ENCODE measurements around the gene NR3C2. TPM values are rescaled to one million over a fixed set of nuclear protein-coding genes. Genes with fewer than 3 reads are reported as not detected.

The NR3C2 gene
- total and polyA plus RNA-seq, 2 of the 4 experiments (the other 2 are of a cell fraction) = 1.1 to 2.3 TPM

DNA sequence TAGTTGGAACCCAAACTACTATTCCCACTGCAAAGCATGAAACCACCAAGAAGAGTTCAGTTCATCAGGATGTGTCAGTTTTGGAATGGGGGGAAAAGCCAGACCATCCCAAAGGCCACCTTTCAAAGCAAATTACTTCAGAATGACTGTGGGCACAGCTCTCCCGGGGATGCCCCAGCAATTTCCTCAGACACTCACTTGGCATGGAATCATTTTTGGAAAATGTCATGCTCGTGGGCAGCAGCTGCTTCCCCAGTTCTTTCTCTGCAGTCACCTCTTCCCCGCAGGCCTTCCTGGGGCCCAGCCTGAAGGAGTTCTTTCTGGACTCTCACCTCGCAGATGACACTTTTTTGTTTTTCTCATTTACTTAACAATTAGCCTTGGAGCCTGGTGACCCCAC lies 350.3 kb downstream of the NR3C2 start:
- H3K23ac ChIP-seq (ENCODE audit: low read depth, low read length) = no peak overlapping the region
- no peak overlapping the region for H2AK5ac ChIP-seq (ENCODE audit: low read depth, low read length)
- no peak overlapping the region for H3K14ac ChIP-seq (replicated peaks; ENCODE audit: low read depth, low read length)
- no peak overlapping the region for H3K27ac ChIP-seq (ENCODE audit: insufficient read depth, low read length)
- H4K8ac ChIP-seq (ENCODE audit: low read depth in 2 of 2, low read length in 2 of 2) = no peak overlapping the region
- H3K4ac ChIP-seq (ENCODE audit: low read depth, low read length) = no peak overlapping the region
- no peak overlapping the region for H3K4me2 ChIP-seq (ENCODE audit: low read depth, low read length)
- H4K91ac ChIP-seq (ENCODE audit: insufficient read depth, low read depth, low read length) = no peak overlapping the region
- no peaks in the 10 kb centered on the region for H3K9me3 ChIP-seq (ENCODE audit: control insufficient read depth, insufficient read depth, low read length)
- H3K4me3 ChIP-seq (ENCODE audit: insufficient read depth, low read depth, low read length) = no peak overlapping the region
- no TSS peak for BruUV-seq (replicated peaks)
- H2BK5ac ChIP-seq (ENCODE audit: low read depth, low read length, poor library complexity, severe bottlenecking) = no peak overlapping the region
- H2AFZ ChIP-seq (replicated peaks; ENCODE audit: low read length, poor library complexity) = no peak overlapping the region
- dilution Hi-C loops (cut with HindIII; ENCODE audit: low sequenced_read_pairs, unreplicated experiment) = no loop called here
- H3K18ac ChIP-seq (ENCODE audit: low read depth, low read length) = no peak overlapping the region
- H3K27me3 ChIP-seq (ENCODE audit: control insufficient read depth, insufficient read depth, low read length) = no peaks in the 10 kb centered on the region
- CTCF ChIA-PET = no interaction called here
- intact Hi-C loops (cut with micrococcal nuclease) = no loop called here
- no peak overlapping the region for H3K9ac ChIP-seq (ENCODE audit: low read depth, low read length)
- TF ChIP-seq RCOR1 (IDR thresholded peaks at IDR 0.05; ENCODE audit: insufficient replicate concordance, low read length) (no peak), FOS (IDR thresholded peaks at IDR 0.05; ENCODE audit: low read depth, low read length) (no peak), RAD21 (IDR thresholded peaks at IDR 0.05; ENCODE audit: low read length) (no peak), CHD1 (IDR thresholded peaks at IDR 0.05; ENCODE audit: low read depth, low read length) (no peak), MXI1 (IDR thresholded peaks at IDR 0.05; ENCODE audit: borderline replicate concordance, low read depth, low read length) (no peak), RFX5 (IDR thresholded peaks at IDR 0.05; ENCODE audit: low read depth, low read length) (no peak), NFE2L2 (IDR thresholded peaks at IDR 0.05; ENCODE audit: low read depth, low read length) (no peak), MAFK (IDR thresholded peaks at IDR 0.05; ENCODE audit: low read depth, low read length) (no peak), CEBPB (IDR thresholded peaks at IDR 0.05; ENCODE audit: low read depth, low read length) (no peak), MAZ (IDR thresholded peaks at IDR 0.05; ENCODE audit: borderline replicate concordance, low read depth, low read length) (no peak), BHLHE40 (IDR thresholded peaks at IDR 0.05; ENCODE audit: low read depth, low read length) (no peak), SMC3 (IDR thresholded peaks at IDR 0.05; ENCODE audit: low read depth, low read length) (no peak)
- TF ChIP-seq, protein P1, sequence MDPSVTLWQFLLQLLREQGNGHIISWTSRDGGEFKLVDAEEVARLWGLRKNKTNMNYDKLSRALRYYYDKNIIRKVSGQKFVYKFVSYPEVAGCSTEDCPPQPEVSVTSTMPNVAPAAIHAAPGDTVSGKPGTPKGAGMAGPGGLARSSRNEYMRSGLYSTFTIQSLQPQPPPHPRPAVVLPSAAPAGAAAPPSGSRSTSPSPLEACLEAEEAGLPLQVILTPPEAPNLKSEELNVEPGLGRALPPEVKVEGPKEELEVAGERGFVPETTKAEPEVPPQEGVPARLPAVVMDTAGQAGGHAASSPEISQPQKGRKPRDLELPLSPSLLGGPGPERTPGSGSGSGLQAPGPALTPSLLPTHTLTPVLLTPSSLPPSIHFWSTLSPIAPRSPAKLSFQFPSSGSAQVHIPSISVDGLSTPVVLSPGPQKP (IDR thresholded peaks at IDR 0.05; ENCODE audit: borderline replicate concordance, low read depth, low read length) = no peak
- TF ChIP-seq, protein P2, sequence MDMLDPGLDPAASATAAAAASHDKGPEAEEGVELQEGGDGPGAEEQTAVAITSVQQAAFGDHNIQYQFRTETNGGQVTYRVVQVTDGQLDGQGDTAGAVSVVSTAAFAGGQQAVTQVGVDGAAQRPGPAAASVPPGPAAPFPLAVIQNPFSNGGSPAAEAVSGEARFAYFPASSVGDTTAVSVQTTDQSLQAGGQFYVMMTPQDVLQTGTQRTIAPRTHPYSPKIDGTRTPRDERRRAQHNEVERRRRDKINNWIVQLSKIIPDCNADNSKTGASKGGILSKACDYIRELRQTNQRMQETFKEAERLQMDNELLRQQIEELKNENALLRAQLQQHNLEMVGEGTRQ (IDR thresholded peaks at IDR 0.05; ENCODE audit: low read depth, low read length) = no peak
- H4K20me1 ChIP-seq (ENCODE audit: insufficient read depth, low read length) = no peaks in the 10 kb centered on the region
- no peaks in the 10 kb centered on the region for H3K4me1 ChIP-seq (ENCODE audit: control insufficient read depth, insufficient read depth, low read length)
- DNase-seq (no peak), ATAC-seq (ENCODE audit: low read depth) (no peak)
- H2BK120ac ChIP-seq (ENCODE audit: low read depth, low read length) = no peak overlapping the region
- in situ Hi-C loops (cut with MboI; ENCODE audit: low sequenced_read_pairs) = no loop called here
- H2BK20ac ChIP-seq (ENCODE audit: low read depth, low read length) = no peak overlapping the region
- no peaks in the 10 kb centered on the region for H3K79me1 ChIP-seq (ENCODE audit: low read depth in 1 of 2, low read length in 2 of 2)
- H2BK15ac ChIP-seq (ENCODE audit: low read depth, low read length) = no peak overlapping the region
- POLR2A ChIA-PET (ENCODE audit: unreplicated experiment) = no interaction called here
- 86% methylated on average over 1 of the region's 4 CpGs; no CpG with 5 or more reads in 1 of the 2 experiments for WGBS, 2 experiments (ENCODE audit: extremely low coverage in 2 of 2, insufficient read length in 1 of 2)
- H3K56ac ChIP-seq (ENCODE audit: extremely low read depth, insufficient read depth, low read length) = no peak overlapping the region
- peaks cover 5% of the 10 kb centered on the region; the same call in 1 of the 2 replicates for H3K9me1 ChIP-seq (ENCODE audit: insufficient read depth, low read length)
- no peak overlapping the region for H2AK9ac ChIP-seq (replicated peaks; ENCODE audit: low read depth, low read length, poor library complexity)
- no peak overlapping the region for H4K5ac ChIP-seq (ENCODE audit: low read depth, low read length)
- no peaks in the 10 kb centered on the region for H3K36me3 ChIP-seq (ENCODE audit: control insufficient read depth, insufficient read depth, low read length)

All from IMR-90 (cell line).